ENCODE data around the gene P3H2.
"Not testable (repeated sequence)": the region's sequence is repeated elsewhere in the genome, so short reads cannot be mapped to it uniquely, and the experiment has no call there.

The P3H2 gene

DNA sequence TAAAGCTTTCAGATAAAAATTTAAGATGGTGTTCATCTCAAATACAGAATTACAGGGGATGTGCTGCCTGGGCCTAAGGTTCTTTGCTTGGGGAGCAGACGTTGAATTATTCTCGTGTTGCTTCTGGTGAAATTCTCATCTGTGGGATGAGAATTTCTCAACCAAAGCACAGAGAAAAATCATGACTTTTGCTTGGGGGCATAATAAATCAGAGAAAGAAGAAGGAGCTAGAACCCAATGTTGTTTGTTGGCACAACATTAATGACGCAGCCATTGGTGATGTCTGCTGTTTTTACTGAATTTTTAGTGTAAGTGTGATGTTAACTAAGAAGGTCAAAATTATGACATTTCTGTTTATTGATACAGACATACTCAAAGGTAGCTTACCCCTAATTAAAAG, 35.7 kb downstream of the P3H2 start:
- DNase-seq = no peak

DNA sequence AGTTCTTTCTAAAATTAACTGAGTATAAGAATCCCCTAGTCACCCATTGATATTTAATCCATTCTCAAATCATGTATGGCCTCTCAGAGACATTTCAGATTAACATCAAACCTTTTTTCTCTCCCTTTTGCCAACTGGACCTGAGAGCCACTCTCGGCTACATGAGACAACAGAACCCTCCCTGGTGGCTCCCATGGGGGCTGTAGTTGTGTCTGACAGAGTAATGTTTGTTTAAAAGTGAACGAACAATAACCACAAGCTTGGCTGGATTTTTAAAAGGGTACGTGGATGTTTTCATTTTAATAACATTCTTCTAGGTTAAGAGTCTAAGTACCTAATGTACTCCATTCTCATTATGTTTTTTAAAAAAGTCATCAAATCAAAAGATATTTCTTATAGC, 37.1 kb downstream of the P3H2 start:
- DNase-seq = no peak

DNA sequence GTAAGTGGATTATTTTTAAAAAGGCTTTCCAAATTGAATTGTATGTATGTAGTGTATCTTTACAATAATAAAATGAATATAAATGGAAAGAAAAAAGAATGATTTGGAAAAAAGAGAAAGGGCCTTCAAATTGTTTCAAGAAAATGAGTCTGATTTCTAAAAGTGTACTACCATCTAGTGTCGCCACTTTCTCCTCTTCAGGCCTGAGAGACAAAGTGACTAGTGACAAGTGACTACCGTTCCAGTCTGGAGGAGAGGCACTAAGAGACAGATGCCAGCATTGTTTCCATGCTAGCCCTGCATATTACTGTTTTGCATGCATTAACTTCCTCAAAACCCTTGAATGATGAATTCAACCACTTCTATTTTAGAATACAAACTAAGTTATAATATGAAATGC, 39.3 kb downstream of the P3H2 start:
- DNase-seq = no peak

DNA sequence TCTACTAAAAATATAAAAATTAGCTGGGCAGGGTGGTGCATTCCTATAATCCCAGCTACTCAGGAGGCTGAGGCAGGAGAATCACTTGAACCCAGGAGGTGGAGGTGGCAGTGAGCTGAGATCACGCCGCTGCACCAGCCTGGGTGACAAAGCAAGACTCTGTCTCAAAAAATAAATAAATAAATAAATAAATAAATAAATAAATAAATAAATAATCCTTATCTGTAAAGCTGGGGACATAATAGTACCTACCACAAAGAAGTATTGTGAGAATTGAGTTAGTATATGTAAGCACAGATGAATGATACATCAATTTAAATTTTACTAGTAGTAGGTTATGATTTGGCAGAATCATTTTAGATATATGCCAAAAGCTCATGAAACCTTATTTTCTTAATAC, 41.5 kb downstream of the P3H2 start:
- DNase-seq = not testable (repeated sequence)

DNA sequence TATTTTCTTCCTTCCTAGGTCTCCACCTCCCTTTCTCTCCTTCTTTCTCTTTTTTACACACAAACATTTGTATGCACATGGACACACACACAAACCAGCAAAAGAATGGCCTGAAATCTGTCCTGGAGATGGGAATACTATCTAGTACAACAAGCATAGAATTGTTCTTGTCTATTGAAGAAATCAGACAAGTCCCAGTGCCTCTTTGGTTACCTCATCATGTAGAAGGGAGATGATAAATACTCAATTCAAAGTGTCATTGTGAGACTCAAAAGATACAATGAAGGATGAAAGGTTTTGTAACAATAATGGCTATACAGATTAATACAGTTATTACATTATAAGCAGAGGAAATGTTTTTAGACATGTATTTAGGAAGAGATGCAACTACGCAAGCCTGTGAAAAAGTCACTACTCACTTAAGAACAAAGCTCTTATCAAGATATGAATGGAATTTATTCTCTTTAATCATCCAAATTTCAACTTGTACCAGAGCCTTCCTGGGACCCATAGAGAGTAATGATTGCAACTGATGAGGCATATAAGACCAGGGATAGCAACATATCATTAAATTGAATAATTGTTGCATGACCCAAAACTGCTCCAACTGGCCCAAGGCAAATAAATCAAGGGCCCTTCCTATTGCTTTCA, 43.2 kb downstream of the P3H2 start:
- DNase-seq = no peak

DNA sequence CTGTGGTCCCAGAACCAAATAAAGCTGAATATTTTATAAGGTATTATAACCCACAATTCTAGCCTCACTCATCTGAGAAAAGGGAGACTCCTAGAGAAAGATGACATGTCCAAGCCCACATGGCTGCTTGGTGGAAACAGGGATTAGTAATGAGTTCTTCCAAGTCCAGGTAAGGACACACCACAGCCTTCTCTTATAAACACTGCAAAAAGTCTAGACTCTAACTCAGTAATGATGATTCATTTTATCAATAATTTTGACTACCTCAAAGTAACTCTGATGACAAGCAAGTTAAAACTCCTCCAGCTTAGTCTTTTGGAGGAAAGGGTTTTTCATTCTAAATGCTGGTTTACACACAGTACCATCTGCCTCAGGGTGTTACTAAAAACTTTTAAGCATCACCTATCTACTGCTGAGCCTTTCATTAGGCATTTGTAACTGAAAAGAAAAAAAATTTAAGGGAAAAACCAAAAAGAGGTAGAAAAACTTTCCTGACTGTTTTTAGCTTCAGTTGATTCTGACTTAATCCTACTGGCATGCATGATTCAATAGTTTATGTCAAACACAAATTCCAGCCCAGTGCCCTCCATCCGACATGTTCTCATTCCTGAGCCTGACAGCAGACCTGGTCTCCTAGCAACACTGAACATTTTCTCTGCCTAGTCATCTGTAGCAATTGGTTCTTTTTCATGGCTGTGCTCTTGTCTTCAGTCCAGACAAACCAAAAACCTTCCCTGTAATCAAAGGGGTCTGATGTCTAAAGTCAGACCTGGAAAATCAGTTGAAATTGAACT, 43.9 kb downstream of the P3H2 start:
- no peak for DNase-seq

DNA sequence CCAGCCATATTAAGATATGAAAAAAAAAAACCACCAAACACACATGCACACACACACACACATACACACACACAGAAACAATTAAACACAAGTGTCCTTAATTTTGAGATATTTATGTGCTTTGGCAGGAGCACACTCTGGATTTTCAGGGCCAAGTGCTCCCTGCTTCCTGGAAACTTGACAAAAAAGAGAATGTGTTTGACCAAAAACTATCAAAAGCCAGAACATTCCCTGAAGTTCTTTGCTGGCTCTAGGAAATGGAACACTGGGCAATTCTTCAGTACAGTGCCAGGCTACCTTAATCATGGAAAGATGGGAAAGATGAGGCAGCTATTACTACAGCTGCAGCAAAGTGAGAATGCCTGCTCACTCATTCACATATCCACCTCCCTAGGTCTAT, 44.6 kb downstream of the P3H2 start:
- no peak for DNase-seq

DNA sequence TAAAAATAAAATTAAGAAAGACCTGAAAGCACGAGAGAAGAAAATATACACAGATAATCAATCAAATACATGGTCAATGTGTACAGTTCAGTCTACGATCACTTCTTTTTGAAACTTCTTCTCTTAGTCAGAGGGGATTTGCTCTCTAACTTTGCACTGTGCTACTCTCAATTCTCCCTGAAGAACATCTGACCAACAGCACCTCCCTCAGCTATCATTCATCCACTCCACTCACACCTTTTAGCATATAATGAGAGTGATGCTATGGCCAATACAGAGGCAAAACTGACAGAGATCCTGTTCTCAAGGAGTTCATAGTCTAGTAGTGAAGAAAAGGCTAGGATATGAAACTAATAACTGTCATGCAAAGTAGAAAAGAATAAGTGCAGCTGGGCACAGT, 45.9 kb downstream of the P3H2 start:
- DNase-seq = no peak

DNA sequence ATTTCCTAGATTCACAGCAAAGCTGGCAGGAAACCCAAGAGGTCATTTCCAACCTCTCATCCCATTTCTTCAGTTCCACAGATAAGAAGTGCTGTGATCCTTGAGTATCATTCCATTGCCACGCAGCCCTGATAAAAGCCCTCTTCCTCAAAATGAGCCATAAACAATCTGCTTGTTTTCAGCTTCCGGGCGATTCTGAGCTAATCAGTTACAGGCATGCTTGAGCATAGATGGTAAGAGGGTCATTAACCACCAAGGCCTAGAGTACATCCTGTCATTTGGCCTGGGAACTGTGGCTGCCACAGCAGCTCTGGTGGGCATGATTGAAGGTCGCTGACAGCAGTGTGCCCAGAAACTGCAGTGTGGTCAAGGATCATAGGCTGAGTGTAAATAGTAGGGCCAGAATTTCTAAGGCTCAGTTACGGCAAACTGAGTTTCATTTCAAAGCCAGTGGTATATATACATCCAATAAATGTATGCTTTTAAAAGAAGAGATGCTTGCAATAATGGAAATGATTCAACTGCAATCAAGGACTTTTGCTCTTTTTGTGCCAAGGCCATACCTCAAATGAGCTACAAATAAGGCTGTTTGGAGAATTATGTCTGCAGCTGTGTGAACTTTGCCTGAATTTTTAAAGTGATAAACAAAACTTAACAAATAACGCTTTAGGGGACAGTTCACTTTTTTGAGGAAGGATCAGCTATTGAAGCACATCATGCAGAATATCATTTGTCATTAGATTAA, 47.3 kb downstream of the P3H2 start:
- no peak for DNase-seq

DNA sequence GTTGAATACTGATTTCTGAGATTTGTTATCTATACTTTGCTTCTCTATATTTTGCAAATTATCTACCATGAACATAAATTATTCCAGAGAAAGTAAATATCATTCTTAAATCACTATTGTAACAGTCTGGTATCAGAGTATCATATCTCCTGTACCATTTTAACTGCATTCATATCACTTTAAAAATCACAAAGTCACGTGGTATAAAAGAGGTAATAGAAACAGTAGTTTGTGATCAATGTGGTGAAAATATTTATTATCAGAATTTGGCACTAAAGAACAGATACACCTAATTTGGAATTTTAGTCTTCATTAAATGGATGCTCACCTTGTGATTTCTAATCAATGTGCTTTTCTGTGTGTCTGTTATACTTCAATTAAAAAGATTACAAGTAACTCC, 47.8 kb downstream of the P3H2 start:
- no peak for DNase-seq

DNA sequence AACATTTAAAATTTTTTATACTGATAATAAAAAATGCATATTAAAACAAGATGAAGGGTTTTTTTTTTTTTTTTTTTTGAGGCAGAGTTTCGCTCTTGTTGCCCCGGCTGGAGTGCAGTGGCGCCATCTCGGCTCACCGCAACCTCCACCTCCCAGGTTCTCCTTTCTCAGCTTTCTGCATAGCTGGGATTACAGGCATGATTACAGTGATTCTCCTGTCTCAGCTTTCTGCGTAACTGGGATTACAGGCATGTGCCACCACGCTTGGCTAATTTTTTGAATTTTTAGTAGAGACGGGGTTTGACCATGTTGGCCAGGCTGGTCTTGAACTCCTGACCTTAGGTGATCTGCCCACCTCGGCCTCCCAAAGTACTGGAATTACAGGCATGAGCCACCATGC, 48.8 kb downstream of the P3H2 start:
- DNase-seq = not testable (repeated sequence)

DNA sequence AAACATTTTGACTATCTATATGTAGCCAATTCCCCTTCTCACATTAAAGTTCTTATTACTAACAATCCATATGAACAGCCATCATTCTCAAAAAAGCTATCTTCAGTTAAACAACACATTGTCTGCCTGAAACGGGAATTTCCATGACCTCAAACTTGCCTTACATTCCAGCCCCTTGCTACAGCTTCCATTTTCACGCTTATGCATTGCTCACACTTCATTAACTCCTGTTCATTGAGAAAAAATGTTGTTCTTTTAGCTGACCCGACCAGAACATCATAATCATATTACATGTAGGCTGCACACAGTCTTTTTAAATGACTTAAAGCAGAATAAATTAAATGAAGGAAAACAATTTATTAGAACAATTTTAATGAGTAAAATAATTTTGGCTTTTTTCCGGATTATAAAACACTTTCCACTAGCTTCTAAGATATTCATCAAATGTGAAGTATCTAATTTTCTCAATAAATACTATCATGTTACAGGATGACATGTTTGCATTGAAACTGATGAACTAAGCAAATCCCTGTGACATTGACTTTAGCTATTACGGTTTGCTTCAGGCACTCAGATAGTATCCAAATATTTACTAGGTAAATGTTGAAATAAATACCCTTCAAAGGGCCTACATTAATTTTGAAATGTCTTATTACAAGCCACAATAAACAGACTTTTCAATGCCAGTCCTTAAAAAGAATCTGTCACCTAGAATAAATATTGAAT, 49.9 kb downstream of the P3H2 start:
- DNase-seq = no peak

DNA sequence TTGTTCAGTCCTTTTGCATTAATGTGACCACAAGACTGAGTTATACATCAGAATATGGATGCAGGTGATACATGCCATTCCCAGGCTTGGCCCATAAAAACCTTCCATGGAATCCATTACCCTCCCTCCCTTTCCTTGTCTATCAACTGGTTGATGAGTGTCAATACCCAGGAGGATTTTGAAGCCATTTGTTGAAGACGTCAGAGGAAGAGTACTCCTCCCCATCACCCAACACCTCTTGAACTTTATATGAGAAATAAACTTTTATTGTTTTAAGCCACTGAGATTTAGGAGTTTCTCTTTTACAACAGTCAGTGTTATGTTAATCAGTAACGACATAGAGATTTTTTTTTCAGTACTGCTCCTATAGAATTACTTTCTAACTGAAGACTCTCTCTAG, 55.5 kb downstream of the P3H2 start:
- DNase-seq = no peak

DNA sequence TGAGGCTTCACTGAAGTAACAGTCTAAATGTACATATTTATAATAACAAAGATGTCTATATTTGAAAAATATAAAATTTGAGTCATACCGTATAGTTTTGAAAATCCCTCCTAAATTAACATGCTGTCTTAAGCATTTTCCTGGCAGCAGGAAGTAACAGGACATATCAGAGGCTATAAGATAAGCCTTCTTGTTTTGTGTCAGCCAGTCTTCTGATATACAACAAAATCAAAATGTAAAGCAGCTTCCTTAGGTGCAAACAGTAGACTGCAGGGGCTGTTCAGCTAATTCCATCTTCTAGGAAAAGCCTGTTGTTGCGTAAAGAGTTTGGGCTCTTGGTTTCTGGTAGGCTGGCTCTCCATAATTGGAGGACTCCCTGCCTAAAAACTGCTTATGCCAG, 56.0 kb downstream of the P3H2 start:
- DNase-seq = no peak

DNA sequence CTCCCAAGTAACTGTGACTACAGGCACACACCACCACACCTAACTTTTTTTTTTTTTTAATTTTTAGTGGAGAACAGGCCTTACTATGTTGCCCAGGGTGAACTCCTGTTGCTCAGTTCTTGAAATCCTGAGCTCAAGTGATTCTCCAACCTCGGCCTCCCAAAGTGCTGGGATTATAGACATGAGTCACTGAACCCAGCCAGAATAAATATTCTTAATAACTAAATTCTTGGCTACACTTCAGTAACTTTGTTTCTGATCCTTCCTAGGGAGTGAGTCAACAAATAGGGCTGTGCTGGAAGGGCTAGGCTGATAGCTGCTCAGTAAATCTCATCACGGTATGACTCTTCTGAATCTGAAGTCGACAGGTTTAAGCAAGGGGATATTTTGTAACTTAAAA, 56.6 kb downstream of the P3H2 start:
- DNase-seq = no peak

DNA sequence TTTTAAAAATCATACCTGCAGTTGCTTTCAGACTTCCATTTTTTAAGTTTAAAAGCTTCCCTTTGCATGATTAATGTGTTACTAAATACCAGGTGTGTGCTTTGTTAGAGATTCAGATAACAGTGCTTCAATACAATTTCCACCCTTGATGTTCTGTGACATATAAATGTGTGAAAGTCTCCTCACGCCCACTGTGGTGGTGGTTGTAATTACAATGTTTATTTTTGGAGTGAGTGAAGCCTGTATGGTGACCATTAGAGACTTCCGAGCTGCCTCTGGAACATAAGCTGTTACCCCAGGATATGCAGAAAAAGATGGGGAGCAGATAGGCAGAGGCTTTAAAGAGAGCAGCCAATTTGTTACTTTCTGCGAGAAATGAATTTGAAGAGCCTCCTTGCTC, 57.2 kb downstream of the P3H2 start:
- no peak for DNase-seq

DNA sequence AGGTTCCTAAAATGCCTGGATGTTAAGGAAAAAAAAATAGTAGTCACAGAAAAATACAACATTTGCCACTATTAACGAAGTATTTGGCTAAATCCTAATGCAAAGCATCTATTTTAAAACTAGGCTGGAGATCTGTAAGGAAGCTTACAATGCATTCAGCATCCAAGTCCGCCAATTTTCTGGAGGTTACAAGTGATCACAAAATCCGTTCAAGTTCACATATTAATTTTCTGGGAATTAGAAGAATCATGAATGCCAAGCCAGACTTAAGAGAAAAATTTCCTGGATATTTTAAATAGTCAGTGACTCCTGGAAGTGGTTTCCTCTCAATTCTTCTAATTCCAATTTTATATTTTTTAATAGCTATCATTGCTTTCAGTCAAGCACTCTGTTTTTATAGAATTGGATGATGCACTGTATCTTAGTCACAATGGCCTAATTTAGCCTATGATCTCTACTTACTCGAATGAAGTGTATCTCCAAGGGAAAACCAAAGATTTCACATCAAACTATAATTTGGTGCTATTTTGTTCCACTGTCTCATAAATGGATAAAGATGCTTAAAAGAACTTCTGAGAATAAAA, 60.4 kb downstream of the P3H2 start:
- DNase-seq = no peak

DNA sequence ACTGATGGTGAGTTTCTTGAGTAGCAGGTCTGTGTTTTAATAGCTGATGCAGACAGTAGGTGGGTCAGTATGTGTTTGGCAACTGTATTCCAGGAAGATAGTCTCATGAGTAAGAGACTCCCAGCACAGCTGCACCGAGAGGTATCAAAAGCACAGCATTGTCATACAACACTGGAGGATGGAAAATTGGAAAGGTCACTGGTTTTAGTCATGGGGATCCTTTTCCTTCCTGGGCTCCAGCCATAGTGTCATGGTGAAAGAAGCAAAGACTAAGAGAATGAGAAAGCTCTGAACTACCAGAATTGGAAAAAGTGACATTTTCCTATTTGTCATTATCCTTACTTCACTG, 61.5 kb downstream of the P3H2 start:
- no peak for DNase-seq

DNA sequence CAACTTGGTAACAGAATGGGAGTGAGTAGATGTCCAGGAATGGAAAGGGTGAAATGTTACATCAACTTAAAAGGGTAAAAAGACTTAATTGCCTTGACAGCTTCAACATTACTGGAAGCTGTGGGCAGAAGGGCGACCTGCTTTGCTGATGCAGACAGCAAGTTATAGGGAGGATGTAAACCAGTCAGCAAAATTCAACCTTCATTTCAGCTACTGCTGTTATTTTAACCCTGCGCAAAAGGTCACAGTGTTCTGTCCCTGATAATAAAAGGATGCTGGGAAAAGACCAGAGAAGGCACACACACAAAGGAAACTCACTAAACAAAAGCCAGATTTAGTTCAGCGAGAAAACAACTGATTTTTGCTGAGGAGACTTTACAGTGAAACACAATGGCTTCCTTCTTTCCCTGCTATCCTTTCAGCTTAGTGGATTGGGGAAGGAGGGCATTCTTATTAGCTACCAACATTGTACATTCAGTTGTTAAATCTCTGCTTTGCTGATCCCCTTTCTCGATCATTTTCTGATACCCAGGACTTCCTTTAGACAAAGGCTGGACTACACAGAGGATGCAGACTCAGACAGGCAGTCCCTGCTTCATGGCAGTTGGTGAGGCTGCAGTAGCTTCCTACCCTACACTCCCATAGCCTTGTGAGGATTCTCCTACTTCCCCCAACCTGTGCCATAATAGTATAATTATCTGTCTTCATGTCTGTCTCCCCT, 62.0 kb downstream of the P3H2 start:
- DNase-seq = no peak

DNA sequence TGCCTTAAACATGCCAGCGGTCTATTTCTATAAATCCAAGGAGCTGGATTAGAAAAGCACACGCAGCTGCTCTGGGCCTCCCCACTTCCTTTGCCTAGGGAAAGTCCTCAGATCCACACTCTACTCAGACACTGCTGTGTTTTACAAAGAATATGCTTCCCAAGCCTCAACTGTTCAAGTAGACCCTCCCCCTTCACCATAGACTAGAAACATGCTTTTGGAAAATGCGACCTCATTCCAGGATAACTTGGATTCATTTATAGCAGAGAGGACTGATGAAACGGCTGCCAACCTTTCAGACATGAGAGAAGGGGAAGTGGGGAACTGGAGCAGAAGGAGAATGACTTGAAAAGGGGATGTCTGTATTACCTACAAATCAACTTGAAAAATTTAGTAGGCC, 64.0 kb downstream of the P3H2 start:
- no peak for DNase-seq

DNA sequence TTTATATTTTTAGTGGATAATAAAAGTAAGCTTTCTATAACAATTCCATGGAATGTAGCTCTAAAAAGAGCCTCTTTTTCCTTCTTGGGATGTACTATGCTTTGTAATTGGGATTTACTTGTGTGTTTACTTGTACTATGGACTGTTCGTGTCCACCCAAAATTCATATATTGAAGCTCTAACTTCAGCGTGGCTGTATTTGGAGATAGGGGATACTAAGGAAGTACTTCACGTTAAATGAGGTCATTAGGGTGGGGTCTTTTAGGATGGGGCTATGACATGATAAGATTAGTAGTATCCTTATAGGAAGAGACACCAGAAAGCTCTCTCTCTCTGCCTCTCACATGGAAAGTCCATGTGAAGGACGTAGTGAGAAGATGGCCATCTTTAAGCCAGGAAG, 64.9 kb downstream of the P3H2 start:
- no peak for DNase-seq

DNA sequence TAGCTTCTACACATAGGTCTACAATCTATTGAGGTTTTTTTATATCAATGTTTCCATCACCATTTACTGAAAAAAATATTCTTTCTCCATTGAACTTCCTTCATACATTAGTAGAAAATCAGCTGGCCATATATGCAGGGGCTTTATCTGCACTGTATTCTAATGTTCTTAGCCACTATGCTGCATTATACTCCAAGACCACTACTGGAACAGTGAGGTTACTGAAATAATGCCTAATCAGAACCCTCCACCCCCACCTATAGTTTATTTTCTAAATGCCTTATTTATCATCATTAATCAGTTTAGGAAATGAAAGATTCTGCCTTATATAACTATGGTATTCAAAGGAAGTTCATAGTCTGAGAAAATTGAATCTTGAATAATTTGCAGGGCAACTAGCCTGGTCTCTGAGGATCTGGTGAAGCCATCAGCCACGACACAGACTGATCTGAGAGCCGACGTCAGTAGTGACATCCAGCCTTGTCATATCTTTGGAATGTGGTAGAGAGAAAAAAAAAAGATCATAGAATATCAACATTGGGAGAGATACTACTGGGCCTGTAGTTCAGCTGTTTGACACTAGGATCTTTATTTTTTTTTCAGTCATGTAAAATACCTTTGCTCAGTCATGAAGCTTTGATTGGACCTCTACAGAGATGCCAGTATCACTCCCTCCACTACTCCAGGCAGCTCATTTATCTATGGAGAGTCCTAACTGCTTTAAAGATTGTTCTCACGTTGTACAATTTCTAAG, 66.6 kb downstream of the P3H2 start:
- no peak for DNase-seq

Data from activated CD4-positive, CD25-positive, alpha-beta regulatory T cell (primary cell).